GM18858 (cell line): ENCODE results near the gene DCST2.
A peak's percentile ranks its signal among the peaks of the same experiment; 100 is the strongest.
"Not testable (repeated sequence)": the region's sequence is repeated elsewhere in the genome, so short reads cannot be mapped to it uniquely, and the experiment has no call there.

ENCODE experiments used
- ATAC-seq: cut with Tn5 transposase; IDR thresholded peaks from one replicate; pipeline ENCODE4 v1.9.1; 2021; ENCODE audit not compliant: unreplicated experiment

Gene DCST2

GRCh38 chr1:155000726-155001424 lies 32.7 kb downstream of the DCST2 start:
- peak; percentile 31 for ATAC-seq

GRCh38 chr1:155000411-155000725 lies 33.2 kb downstream of the DCST2 start:
- ATAC-seq = no peak

GRCh38 chr1:154999571-155000410 lies 33.8 kb downstream of the DCST2 start:
- no peak for ATAC-seq

- no peak for ATAC-seq
Observed at GRCh38 chr1:154998818-154999570, 34.6 kb downstream of the DCST2 start.

- ATAC-seq = no peak
Observed at GRCh38 chr1:154998201-154998780, 35.3 kb downstream of the DCST2 start.

GRCh38 chr1:154996966-154997701 lies 36.4 kb downstream of the DCST2 start:
- ATAC-seq = no peak

GRCh38 chr1:154995301-154995983 lies 38.1 kb downstream of the DCST2 start:
- ATAC-seq = not testable (repeated sequence)

- ATAC-seq = no peak
Observed at GRCh38 chr1:154994591-154994990, 39.0 kb downstream of the DCST2 start.

GRCh38 chr1:154994269-154994587 lies 39.4 kb downstream of the DCST2 start:
- no peak for ATAC-seq

- no peak for ATAC-seq
Observed at GRCh38 chr1:154993572-154994268, 39.9 kb downstream of the DCST2 start, which contains the start of gene LENEP. LENEP (plus strand) TSS chr1:154993586; CDS start chr1:154993608, 22 bp downstream.

- ATAC-seq = no peak
Observed at GRCh38 chr1:154992721-154993571, 40.6 kb downstream of the DCST2 start.

GRCh38 chr1:154990276-154990675 lies 43.3 kb downstream of the DCST2 start:
- no peak for ATAC-seq

GRCh38 chr1:154989195-154989860 lies 44.3 kb downstream of the DCST2 start:
- no peak for ATAC-seq

- no peak for ATAC-seq
Observed at GRCh38 chr1:154988058-154988954, 45.3 kb downstream of the DCST2 start.

- no peak for ATAC-seq
Observed at GRCh38 chr1:154987326-154987725, 46.3 kb downstream of the DCST2 start.

GRCh38 chr1:154986736-154987135 lies 46.8 kb downstream of the DCST2 start:
- not testable (repeated sequence) for ATAC-seq
